ENCODE results near the gene TSSK6. TPM values are rescaled to one million over a fixed set of nuclear protein-coding genes. Genes with fewer than 3 reads are reported as not detected.
"Not testable (repeated sequence)": the region's sequence is repeated elsewhere in the genome, so short reads cannot be mapped to it uniquely, and the experiment has no call there.

The TSSK6 gene
- total RNA-seq, 1 donor from 2014 or later: 1.3 TPM

GRCh38 chr19:19480688-19481087 is 34.7 kb downstream of the TSSK6 start:
- intact Hi-C loops (cut with DNase I): loop anchor here (5.0 kb wide), 1 partner anchor 118 kb away; no protein-coding TSS in a partner anchor
- DNase-seq (ENCODE audit: low spot score): no peak
- no peak for ATAC-seq

DNA sequence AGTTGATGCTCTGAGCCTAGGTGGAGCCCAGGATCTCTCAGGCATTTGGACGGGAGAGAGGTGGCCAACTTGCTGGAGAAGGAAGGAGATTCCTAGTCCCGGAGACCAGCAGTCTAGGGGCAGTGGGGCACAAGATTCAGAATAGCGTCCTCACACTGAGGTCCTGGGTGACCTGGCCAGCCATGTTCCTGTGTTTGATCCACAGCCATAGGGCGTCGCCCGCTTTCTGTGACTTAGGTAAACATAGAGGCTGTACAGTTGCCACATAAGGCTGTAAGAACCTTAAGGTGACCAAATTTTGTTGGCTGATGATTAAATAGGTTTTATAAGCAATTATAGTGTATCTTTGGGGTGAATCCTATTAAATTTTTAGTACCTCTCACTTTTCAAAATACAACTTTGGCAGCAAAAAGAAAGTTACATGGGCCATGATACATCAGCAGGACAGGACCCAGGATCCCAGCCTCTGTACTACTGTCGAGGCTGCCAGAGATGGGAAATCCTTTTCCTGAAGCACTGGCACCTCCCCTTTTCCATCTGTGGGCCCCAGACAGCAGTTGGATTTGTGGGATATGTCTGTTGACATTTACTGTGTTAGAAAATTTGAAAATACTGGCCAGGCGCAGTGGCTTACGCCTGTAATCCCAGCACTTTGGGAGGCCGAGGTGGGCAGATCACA is 37.5 kb downstream of the TSSK6 start:
- DNase-seq (ENCODE audit: low spot score) (no peak), ATAC-seq (no peak)
- intact Hi-C loops (cut with DNase I): no loop called here

DNA sequence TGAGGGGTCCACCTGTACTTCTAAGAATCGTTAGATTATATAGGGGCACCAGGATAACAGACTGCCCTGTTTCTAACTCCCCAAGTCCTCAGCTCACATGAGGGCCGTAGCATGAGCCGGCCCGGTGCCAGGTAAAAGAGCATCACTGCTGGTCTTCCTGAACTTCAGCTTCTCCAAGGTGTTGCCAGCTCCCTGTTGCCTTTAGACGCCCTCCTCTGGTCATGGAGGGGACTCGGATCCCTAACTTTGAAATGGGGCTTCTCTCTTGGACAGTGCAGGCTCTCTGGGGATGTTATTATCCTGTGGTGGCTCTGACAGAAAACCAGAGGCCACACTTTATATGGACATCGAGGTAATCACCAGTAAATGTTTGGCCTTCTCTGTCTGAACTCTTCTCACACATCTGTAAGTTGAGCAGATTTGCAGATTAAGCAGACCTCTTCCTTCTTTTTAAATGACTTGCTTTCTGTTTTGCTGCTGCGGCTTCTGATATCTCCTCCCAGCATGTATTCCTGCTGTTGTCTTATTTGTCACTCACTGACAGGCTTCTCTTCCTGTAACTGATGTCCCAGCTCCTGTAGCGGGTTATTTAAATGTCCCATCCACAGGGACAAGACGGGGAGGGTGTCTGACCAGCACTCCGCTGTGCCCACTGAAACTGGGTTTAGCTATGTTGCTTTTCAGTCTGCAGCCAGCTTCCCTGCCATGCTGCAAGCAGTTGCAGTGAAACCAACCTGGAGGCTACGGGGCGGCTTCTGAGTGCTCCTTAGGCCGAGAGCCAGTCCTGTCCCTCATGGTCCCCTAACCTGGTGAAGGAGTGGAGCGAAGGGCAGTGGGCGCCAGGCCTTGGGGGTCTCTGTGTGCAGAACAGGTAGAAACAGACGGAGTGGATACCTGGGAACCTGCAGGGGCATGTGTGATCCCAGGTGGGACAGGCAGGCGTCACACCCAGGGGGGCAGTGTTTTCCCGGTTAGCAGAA is 39.2 kb downstream of the TSSK6 start:
- DNase-seq (ENCODE audit: low spot score): no peak
- intact Hi-C loops (cut with DNase I): no loop called here
- peak; percentile 37 for ATAC-seq

DNA sequence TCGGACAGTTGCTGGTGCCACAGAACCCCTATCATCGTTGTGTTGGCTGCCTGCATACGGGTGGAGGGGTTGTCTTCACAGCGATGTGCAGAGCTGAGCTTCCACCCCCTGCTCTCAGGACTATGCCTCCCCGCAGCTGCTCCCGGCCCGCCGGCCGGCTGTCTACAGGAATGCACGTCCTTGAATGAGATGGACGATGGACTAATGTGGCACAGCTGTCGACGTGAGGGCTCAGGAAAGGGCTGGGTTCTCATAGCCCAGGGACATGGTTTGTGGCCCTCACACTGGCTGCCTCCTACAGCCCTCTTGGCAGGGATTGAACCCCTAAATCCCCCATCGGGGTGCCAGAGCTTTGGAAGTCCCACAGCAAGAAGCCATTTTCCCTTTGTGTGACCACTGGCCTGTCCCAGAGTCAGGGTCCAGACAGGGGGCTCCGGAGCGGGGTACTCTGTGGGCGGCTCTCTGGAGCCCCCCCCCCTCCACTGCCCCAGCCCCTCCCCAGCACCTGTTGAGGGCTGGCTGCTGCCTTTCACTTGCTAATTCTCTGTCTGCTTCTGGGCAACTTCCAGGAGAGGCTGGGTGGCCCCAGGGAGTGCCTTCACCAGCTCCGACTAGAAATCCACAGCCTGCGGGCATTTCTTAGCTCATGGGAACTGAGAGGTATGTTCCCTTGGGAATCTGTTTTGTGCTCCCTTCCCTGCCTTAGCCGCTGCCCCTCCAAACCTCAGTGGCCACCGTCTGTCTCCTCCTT is 40.2 kb downstream of the TSSK6 start:
- intact Hi-C loops (cut with DNase I): no loop called here
- DNase-seq (ENCODE audit: low spot score) (no peak), ATAC-seq (peak; percentile 14)

DNA sequence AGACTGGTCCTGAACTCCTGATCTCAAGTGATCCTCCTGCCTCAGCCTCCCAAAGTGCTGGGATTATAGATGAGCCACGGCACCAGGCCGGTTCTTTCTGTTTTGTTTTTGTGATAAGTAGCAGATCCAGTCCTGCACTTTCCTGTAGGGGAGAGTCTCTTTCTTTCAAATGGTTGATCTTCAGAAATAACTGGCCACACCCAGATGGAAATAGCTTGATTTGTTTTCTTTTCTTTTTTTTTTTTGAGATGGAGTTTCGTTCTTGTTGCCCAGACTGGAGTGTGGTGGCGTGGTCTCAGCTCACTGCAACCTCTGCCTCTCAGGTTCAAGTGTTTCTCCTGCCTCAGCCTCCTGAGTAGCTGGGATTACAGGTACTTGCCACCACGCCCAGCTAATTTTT is 43.2 kb downstream of the TSSK6 start:
- intact Hi-C loops (cut with DNase I); ATAC-seq; DNase-seq (ENCODE audit: low spot score): not testable (repeated sequence)

GRCh38 chr19:19471682-19472081 is 43.7 kb downstream of the TSSK6 start:
- ATAC-seq (no peak), DNase-seq (ENCODE audit: low spot score) (no peak)
- intact Hi-C loops (cut with DNase I): no loop called here

DNA sequence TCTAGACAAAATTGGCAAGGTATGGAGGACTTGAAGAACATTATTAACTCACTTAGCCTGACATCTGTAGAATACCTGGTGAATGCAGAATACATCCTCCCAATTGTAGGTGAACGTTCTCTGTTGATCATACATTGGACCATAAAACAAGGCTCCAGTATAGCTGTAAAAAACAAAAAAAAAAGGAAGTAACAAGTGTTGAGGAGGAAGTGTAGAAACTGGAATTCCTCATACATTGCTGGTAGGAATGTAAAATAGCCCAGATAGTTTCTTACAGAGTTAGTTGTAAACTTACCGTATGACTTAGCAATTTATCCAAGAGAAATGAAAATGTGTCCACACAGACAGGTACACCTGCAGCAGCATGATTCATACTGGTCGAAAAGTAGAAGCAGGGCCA is 44.8 kb downstream of the TSSK6 start:
- no peak for DNase-seq (ENCODE audit: low spot score)
- intact Hi-C loops (cut with DNase I): no loop called here

GRCh38 chr19:19468424-19469050 is 46.8 kb downstream of the TSSK6 start:
- DNase-seq (ENCODE audit: low spot score) (no peak), ATAC-seq (no peak)
- intact Hi-C loops (cut with DNase I): loop anchor here (10.0 kb wide), 1 partner anchor 64 kb away; the partner anchor contains the start of gene GATAD2A

More for the DNA sequence above, 44.8 kb downstream of the TSSK6 start:
- ATAC-seq: no peak

- intact Hi-C loops (cut with DNase I): loop anchor here (10.0 kb wide), 1 partner anchor 61 kb away; the partner anchor contains the start of gene GATAD2A
- DNase-seq (ENCODE audit: low spot score) (no peak), ATAC-seq (no peak)
Measured at GRCh38 chr19:19466201-19466600, 49.1 kb downstream of the TSSK6 start.

DNA sequence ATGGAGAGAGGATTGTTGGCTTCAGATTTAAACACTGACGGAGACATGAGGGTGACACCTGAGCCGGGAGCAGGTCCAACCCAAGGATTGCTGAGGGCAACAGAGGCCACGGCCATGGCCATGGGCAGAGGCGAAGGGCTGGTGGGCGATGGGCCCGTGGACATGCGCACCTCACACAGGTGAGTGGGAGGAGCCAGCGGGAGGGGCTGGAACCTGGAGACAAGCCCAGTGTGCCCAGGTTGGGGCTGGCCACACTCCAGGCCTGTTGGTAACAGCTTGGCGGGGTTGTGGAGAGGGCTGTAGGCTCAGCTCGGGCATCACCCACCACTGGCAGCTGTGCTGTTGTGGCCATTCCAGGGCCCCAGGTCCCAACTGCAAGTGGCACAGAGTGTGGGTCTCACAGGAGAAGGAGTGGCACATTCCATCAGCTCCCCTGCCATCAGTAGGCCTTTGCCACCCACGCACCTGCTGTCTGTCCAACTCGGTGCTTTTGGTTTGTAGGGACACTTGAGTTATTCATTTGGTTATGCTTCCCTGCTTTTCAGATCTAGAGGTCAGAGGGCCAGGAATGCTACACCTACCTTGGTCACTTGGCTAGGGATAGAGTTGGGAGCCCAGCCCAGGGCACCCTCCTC is 49.8 kb downstream of the TSSK6 start:
- ATAC-seq (no peak), DNase-seq (ENCODE audit: low spot score) (no peak)
- intact Hi-C loops (cut with DNase I): loop anchor here (10.0 kb wide), 1 partner anchor 61 kb away; the partner anchor contains the start of gene GATAD2A

- intact Hi-C loops (cut with DNase I): loop anchor here (10.0 kb wide), 1 partner anchor 60 kb away; the partner anchor contains the start of gene GATAD2A
- DNase-seq (ENCODE audit: low spot score): no peak
- ATAC-seq: peak; percentile 57
Measured at GRCh38 chr19:19464339-19465098, 50.8 kb downstream of the TSSK6 start.

Other genes starting within 250 kb of the TSSK6 start
- 0.71 TPM for gene TM6SF2, start 242.2 kb downstream of the TSSK6 start, total RNA-seq
- gene SUGP1, start 195.0 kb downstream of the TSSK6 start, total RNA-seq: 43.7 TPM
- 78.5 TPM for gene MAU2, start 194.7 kb downstream of the TSSK6 start, total RNA-seq
- 57.7 TPM for gene GATAD2A, start 109.9 kb downstream of the TSSK6 start, total RNA-seq
- gene NDUFA13, start 677 bp upstream of the TSSK6 start, total RNA-seq: 206 TPM
- 4.9 TPM for gene YJEFN3, start 13.4 kb upstream of the TSSK6 start, total RNA-seq
- gene CILP2, start 22.7 kb upstream of the TSSK6 start, total RNA-seq: 0.27 TPM
- 5.1 TPM for gene PBX4, start 103.1 kb upstream of the TSSK6 start, total RNA-seq
- 11.0 TPM for gene LPAR2, start 112.7 kb upstream of the TSSK6 start, total RNA-seq
- 16.2 TPM for gene GMIP, start 128.1 kb upstream of the TSSK6 start, total RNA-seq
- 53.3 TPM for gene ATP13A1, start 148.1 kb upstream of the TSSK6 start, total RNA-seq
- gene ZNF101, start 153.3 kb upstream of the TSSK6 start, total RNA-seq: 9.3 TPM
- 11.3 TPM for gene ZNF14, start 217.6 kb upstream of the TSSK6 start, total RNA-seq